Measurements from ENCODE around the gene ATRN.

The ATRN gene

DNA sequence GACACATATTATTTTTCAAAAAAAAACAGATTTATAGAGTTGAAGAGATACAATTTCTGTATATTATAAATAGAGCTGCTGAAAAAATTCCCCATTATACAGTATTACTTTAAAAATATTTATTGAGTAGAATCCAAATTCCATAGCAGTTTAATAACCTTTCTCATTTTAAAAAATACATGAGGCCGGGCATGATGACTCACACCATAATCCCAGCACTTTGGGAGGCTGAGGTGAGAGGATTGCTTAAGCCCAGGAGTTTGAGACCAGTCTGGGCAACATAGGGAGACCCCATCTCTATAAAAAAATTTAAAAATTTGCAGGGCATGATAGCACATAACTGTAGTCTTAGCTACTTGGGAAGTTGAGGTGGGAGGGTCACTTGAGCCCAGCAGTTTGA, 13.0 kb downstream of the ATRN start:
- Histone ChIP-seq H3K27me3 (ENCODE audit: insufficient read depth, low read length) (no peaks in the 10 kb centered on the region), H3K27ac (ENCODE audit: low read depth, low read length, poor library complexity, severe bottlenecking) (no peak overlapping the region)

DNA sequence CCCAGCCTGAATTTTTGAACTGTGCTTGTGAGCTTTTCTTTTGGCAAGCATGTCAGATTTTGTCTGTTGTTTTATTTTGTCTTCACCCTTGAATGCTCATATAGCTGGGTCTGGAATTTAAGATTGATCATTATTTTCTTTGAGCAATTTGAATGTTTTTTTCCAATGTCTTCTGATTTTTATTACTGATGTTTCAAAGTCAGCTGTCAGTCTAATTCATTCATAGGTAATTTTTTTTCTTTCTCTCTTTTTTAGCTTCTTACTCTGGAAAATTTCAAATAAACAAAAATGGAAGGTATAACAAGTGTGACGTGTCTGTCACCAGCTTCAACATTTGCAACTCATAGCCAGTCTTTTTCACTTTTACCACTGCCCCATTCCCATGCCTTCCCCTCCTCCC, 15.1 kb downstream of the ATRN start:
- no peaks in the 10 kb centered on the region for H3K79me2 ChIP-seq (ENCODE audit: insufficient read depth, low read length)

More for the DNA sequence above, 13.0 kb downstream of the ATRN start:
- Histone ChIP-seq H3K4me3 (ENCODE audit: low read depth, low read length, poor library complexity, severe bottlenecking) (no peak overlapping the region), H3K9ac (ENCODE audit: low read length) (no peak overlapping the region), H3F3A (ENCODE audit: insufficient read depth, low read length) (no peaks in the 10 kb centered on the region), H2AFZ (ENCODE audit: low read length) (no peak overlapping the region), H3K36me3 (ENCODE audit: insufficient read depth, low read length) (no peaks in the 10 kb centered on the region; the same call in 1 of the 2 replicates), H4K20me1 (ENCODE audit: insufficient read depth, low read length) (no peaks in the 10 kb centered on the region), H3K9me2 (ENCODE audit: low read depth, low read length) (no peaks in the 10 kb centered on the region), H3K4me1 (ENCODE audit: insufficient read depth, low read length, severe bottlenecking) (no peaks in the 10 kb centered on the region), H3K79me2 (ENCODE audit: insufficient read depth, low read length) (no peaks in the 10 kb centered on the region), H3K9me3 (ENCODE audit: low read length) (peaks cover 6% of the 10 kb centered on the region; the same call in 1 of the 2 replicates), H3K4me2 (ENCODE audit: low read length) (no peak overlapping the region)
- TF ChIP-seq CTCF (IDR thresholded peaks at IDR 0.05; ENCODE audit: low read length) (no peak), EZH2 (IDR thresholded peaks at IDR 0.05; ENCODE audit: borderline replicate concordance, low read length) (no peak)

GRCh38 chr20:3486850-3487249, 16.0 kb downstream of the ATRN start:
- Histone ChIP-seq H3K9me3 (ENCODE audit: low read length) (peaks cover 6% of the 10 kb centered on the region; the same call in 1 of the 2 replicates), H3K27me3 (ENCODE audit: insufficient read depth, low read length) (no peaks in the 10 kb centered on the region), H3K4me1 (ENCODE audit: insufficient read depth, low read length, severe bottlenecking) (no peaks in the 10 kb centered on the region), H2AFZ (ENCODE audit: low read length) (no peak overlapping the region), H3K79me2 (ENCODE audit: insufficient read depth, low read length) (no peaks in the 10 kb centered on the region), H4K20me1 (ENCODE audit: insufficient read depth, low read length) (no peaks in the 10 kb centered on the region), H3K36me3 (ENCODE audit: insufficient read depth, low read length) (no peaks in the 10 kb centered on the region; the same call in 1 of the 2 replicates), H3F3A (ENCODE audit: insufficient read depth, low read length) (no peaks in the 10 kb centered on the region), H3K9ac (ENCODE audit: low read length) (no peak overlapping the region), H3K27ac (ENCODE audit: low read depth, low read length, poor library complexity, severe bottlenecking) (no peak overlapping the region), H3K9me2 (ENCODE audit: low read depth, low read length) (no peaks in the 10 kb centered on the region), H3K4me2 (ENCODE audit: low read length) (no peak overlapping the region), H3K4me3 (ENCODE audit: low read depth, low read length, poor library complexity, severe bottlenecking) (no peak overlapping the region)
- no peak for TF ChIP-seq EZH2 (IDR thresholded peaks at IDR 0.05; ENCODE audit: borderline replicate concordance, low read length)
- no peak for TF ChIP-seq CTCF (IDR thresholded peaks at IDR 0.05; ENCODE audit: low read length)

More for the DNA sequence above, 15.1 kb downstream of the ATRN start:
- Histone ChIP-seq H3K4me1 (ENCODE audit: insufficient read depth, low read length, severe bottlenecking) (no peaks in the 10 kb centered on the region), H3K9me3 (ENCODE audit: low read length) (peaks cover 6% of the 10 kb centered on the region; the same call in 1 of the 2 replicates), H4K20me1 (ENCODE audit: insufficient read depth, low read length) (no peaks in the 10 kb centered on the region), H3K27me3 (ENCODE audit: insufficient read depth, low read length) (no peaks in the 10 kb centered on the region), H3K4me2 (ENCODE audit: low read length) (no peak overlapping the region), H3K9me2 (ENCODE audit: low read depth, low read length) (no peaks in the 10 kb centered on the region), H3K36me3 (ENCODE audit: insufficient read depth, low read length) (no peaks in the 10 kb centered on the region; the same call in 1 of the 2 replicates), H3K4me3 (ENCODE audit: low read depth, low read length, poor library complexity, severe bottlenecking) (no peak overlapping the region), H3K27ac (ENCODE audit: low read depth, low read length, poor library complexity, severe bottlenecking) (no peak overlapping the region), H2AFZ (ENCODE audit: low read length) (no peak overlapping the region), H3F3A (ENCODE audit: insufficient read depth, low read length) (no peaks in the 10 kb centered on the region), H3K9ac (ENCODE audit: low read length) (no peak overlapping the region)
- TF ChIP-seq EZH2 (IDR thresholded peaks at IDR 0.05; ENCODE audit: borderline replicate concordance, low read length) (no peak), CTCF (IDR thresholded peaks at IDR 0.05; ENCODE audit: low read length) (no peak)

All from OCI-LY1 (cell line).